ENCODE data around the gene PDGFB. TPM values are rescaled to one million over a fixed set of nuclear protein-coding genes. Genes with fewer than 3 reads are reported as not detected.

PDGFB gene
- total RNA-seq, 2 donors from 2014 or later, result 10.8 to 12.6 TPM

DNA sequence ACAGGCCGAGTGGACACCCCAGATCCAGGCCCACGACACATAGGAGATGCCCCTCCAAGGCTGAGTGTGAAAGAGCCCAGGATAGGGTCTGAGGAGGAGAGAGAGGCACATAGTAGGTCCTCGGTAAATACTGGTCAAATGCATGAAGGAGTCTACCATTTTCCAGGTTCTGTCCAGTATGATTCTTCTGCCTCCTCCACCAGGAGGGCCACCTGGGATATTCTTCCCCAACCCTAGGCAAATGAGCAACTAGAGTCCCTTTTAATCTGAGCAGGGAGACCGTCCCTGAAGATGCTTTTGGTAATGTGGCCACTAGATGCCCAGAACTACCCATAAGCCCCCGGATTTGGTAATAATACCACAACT is 6.7 kb downstream of the PDGFB start:
- DNase-seq (ENCODE audit: low spot score), result no peak
- no peaks in the 10 kb centered on the region for H3K36me3 ChIP-seq
- H3K4me3 ChIP-seq, result no peak overlapping the region
- peaks cover 21 to 39% of the 10 kb centered on the region in 2 donors for H3K4me1 ChIP-seq (ENCODE audit: control insufficient read depth in 1 of 2, low read depth in 2 of 2)
- no peak for ATAC-seq (ENCODE audit: insufficient number of reproducible peaks, low FRiP score, low read depth)
- TF ChIP-seq, protein P1, sequence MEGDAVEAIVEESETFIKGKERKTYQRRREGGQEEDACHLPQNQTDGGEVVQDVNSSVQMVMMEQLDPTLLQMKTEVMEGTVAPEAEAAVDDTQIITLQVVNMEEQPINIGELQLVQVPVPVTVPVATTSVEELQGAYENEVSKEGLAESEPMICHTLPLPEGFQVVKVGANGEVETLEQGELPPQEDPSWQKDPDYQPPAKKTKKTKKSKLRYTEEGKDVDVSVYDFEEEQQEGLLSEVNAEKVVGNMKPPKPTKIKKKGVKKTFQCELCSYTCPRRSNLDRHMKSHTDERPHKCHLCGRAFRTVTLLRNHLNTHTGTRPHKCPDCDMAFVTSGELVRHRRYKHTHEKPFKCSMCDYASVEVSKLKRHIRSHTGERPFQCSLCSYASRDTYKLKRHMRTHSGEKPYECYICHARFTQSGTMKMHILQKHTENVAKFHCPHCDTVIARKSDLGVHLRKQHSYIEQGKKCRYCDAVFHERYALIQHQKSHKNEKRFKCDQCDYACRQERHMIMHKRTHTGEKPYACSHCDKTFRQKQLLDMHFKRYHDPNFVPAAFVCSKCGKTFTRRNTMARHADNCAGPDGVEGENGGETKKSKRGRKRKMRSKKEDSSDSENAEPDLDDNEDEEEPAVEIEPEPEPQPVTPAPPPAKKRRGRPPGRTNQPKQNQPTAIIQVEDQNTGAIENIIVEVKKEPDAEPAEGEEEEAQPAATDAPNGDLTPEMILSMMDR (IDR thresholded peaks at IDR 0.05), result no peak
- no peaks in the 10 kb centered on the region for H3K9me3 ChIP-seq
- no peak overlapping the region for H3K27ac ChIP-seq
- H3K27me3 ChIP-seq (replicated peaks; ENCODE audit: insufficient read depth), result no peaks in the 10 kb centered on the region

DNA sequence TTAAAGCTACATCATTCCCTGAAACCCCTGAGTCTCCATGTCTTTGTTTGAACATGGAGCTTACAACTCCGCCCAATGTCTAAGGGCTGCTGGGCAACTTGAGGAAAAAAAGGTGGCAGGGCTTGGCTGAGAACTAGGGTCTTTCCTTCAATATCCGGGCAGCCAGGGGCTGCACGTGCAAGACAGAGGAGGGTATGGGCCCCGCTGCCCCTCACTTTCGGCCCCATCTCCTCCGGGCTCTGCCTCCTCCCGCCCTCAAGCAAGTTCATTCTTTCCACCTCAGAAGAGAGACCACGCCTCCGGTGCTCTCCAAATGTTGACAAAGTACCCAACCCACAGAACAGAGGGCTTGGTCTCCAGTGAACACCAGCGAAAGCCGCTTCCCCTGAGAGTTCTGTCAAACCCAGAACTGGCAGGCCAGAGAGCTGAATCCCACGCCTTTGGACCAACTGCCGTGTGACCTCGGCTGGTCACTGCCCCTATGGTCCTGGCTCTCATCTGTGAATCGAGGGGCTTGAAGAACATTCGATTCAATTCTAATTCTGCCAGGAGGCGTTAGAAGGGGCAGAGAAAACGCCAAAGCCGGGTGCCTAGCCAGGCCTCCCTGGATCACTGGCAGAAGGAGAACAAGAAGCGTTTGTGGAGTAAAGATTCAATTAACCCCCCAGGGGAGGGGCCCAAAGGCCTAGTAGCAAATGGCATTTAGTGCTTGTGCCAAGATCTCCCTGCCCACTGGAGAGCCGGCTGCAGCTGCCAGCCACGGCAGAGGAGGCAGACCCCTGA is 7.3 kb downstream of the PDGFB start:
- no peak for ATAC-seq (ENCODE audit: insufficient number of reproducible peaks, low FRiP score, low read depth)
- Histone ChIP-seq H3K27me3 (replicated peaks; ENCODE audit: insufficient read depth) (no peaks in the 10 kb centered on the region), H3K36me3 (no peaks in the 10 kb centered on the region), H3K4me1 (ENCODE audit: control insufficient read depth in 1 of 2, low read depth in 2 of 2) (peaks cover 16 to 37% of the 10 kb centered on the region in 2 donors), H3K9me3 (no peaks in the 10 kb centered on the region), H3K4me3 (no peak overlapping the region), H3K27ac (no peak overlapping the region)
- no peak for DNase-seq (ENCODE audit: low spot score)
- TF ChIP-seq, protein P1 (IDR thresholded peaks at IDR 0.05), result no peak

GRCh38 chr22:39236321-39237317 is 8.2 kb downstream of the PDGFB start:
- TF ChIP-seq, protein P1 (IDR thresholded peaks at IDR 0.05), result no peak
- Histone ChIP-seq H3K9me3 (no peaks in the 10 kb centered on the region), H3K27me3 (replicated peaks; ENCODE audit: insufficient read depth) (no peaks in the 10 kb centered on the region), H3K4me3 (no peak overlapping the region), H3K36me3 (no peaks in the 10 kb centered on the region), H3K4me1 (ENCODE audit: control insufficient read depth in 1 of 2, low read depth in 2 of 2) (peaks cover 16 to 29% of the 10 kb centered on the region in 2 donors), H3K27ac (no peak overlapping the region)
- no peak for ATAC-seq (ENCODE audit: insufficient number of reproducible peaks, low FRiP score, low read depth)
- DNase-seq (ENCODE audit: low spot score), result no peak

DNA sequence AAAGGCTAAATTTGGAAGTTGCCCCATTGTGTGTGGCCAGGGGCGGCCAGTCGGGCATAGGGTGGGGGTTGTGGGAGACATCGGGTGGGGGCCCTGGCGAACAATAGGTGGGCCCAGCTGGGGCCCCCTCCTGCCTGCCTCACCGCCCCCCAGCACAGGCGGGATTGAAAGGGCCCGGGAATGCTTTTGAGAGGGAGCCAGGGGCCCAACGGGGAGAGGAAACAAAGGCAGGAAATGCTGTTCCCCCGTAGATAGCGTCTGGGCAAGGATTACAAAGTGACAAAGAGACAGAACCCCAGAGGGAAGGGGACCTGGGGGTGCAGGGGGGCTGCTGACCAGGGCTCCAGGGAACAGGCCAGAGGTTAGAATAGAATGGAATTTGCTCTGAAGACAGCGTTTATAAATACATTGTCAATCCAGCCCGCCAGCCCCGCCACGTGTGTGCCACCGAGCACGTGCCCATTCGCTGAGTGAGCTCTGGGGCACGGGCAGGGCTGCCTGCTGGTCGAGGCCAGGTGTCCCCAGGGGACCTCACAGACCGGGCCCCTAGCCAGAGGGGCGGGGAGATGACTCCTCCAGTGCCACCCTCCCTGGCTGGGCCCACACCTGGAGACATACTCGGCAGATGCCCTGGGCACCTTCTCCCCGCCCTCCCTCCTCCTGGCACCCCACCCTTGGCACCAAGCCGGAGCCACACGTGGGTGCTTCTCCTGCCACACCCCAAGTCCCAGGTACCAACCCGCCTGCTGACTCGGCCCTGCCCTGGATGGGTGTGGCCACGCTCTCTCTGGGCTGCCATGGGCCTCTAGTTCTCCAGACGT is 9.7 kb downstream of the PDGFB start:
- TF ChIP-seq, protein P1 (IDR thresholded peaks at IDR 0.05), result no peak
- peaks cover 16 to 29% of the 10 kb centered on the region in 2 donors for H3K4me1 ChIP-seq (ENCODE audit: control insufficient read depth in 1 of 2, low read depth in 2 of 2)
- H3K27ac ChIP-seq, result no peak overlapping the region
- DNase-seq (ENCODE audit: low spot score) (no peak), ATAC-seq (ENCODE audit: insufficient number of reproducible peaks, low FRiP score, low read depth) (no peak)
- H3K36me3 ChIP-seq, result no peaks in the 10 kb centered on the region
- H3K9me3 ChIP-seq, result no peaks in the 10 kb centered on the region
- H3K27me3 ChIP-seq (replicated peaks; ENCODE audit: insufficient read depth), result no peaks in the 10 kb centered on the region
- H3K4me3 ChIP-seq, result no peak overlapping the region

All from thoracic aorta (tissue), 2 donors.